Neutrophil (primary cell): ENCODE data around the gene SAMD3.
"Not testable (repeated sequence)": the region's sequence is repeated elsewhere in the genome, so short reads cannot be mapped to it uniquely, and the experiment has no call there.

Source experiments
- H3K27ac ChIP-seq: fragments of 200-600 bp; sonication (generic); 2 replicates; pipeline ENCODE4 v1.5.1; 2016; ENCODE audit warnings: mild to moderate bottlenecking, moderate library complexity
- H3K27me3 ChIP-seq: fragments of 200-600 bp; sonication (generic); 2 replicates; pipeline ENCODE4 v1.6.0; 2016; ENCODE audit warnings: mild to moderate bottlenecking
- H3K36me3 ChIP-seq: fragments of 200-600 bp; sonication (generic); 2 replicates; pipeline ENCODE4 v1.5.1; 2017
- H3K4me1 ChIP-seq, 2 experiments: fragments of 200-600 bp in 1 of 2; sonication (generic) in 1 of 2; 1 replicate in 1 of 2; 2 replicates in 1 of 2; pipeline versions ENCODE4 v1.5.1 to v1.6.1; 2013 to 2016; ENCODE audit warnings: low read depth in 1 of 2, low read length in 1 of 2, mild to moderate bottlenecking in 1 of 2, moderate library complexity in 1 of 2; ENCODE audit not compliant: control insufficient read depth in 1 of 2, insufficient read depth in 1 of 2
- H3K4me3 ChIP-seq, 2 experiments: fragments of 200-600 bp in 1 of 2; sonication (generic) in 1 of 2; 1 replicate in 1 of 2; 2 replicates in 1 of 2; pipeline ENCODE4 v1.5.1; 2013 to 2016; ENCODE audit warnings: low read depth in 1 of 2, low read length in 1 of 2, mild to moderate bottlenecking in 1 of 2, moderate library complexity in 1 of 2
- H3K9me3 ChIP-seq: fragments of 200-600 bp; sonication (generic); 2 replicates; pipeline ENCODE4 v1.5.1; 2016
- CTCF ChIP-seq: fragments of 200-600 bp; sonication (generic); IDR thresholded peaks from 2 replicates; pipeline ENCODE4 v1.5.1; 2016; ENCODE audit warnings: antibody characterized with exemption

Gene SAMD3

GRCh38 chr6:130240232-130240631, 17.5 kb upstream of the SAMD3 start:
- Histone ChIP-seq H3K36me3 (no peaks in the 10 kb centered on the region), H3K9me3 (no peaks in the 10 kb centered on the region), H3K4me1 (no peaks in the 10 kb centered on the region), H3K27ac (no peak overlapping the region), H3K27me3 (no peaks in the 10 kb centered on the region), H3K4me3 (no peak overlapping the region)
- TF ChIP-seq CTCF = no peak

GRCh38 chr6:130239755-130240154, 17.0 kb upstream of the SAMD3 start:
- TF ChIP-seq CTCF = no peak

GRCh38 chr6:130233330-130233729, 10.6 kb upstream of the SAMD3 start:
- Histone ChIP-seq H3K4me3 (no peak overlapping the region), H3K36me3 (no peaks in the 10 kb centered on the region), H3K9me3 (no peaks in the 10 kb centered on the region), H3K4me1 (no peaks in the 10 kb centered on the region), H3K27me3 (no peaks in the 10 kb centered on the region), H3K27ac (no peak overlapping the region)
- no peak for TF ChIP-seq CTCF

More at GRCh38 chr6:130239755-130240154, 17.0 kb upstream of the SAMD3 start:
- no peak overlapping the region for H3K27ac ChIP-seq
- H3K36me3 ChIP-seq = no peaks in the 10 kb centered on the region
- H3K4me1 ChIP-seq = no peaks in the 10 kb centered on the region
- no peak overlapping the region for H3K4me3 ChIP-seq
- H3K9me3 ChIP-seq = no peaks in the 10 kb centered on the region
- H3K27me3 ChIP-seq = no peaks in the 10 kb centered on the region

GRCh38 chr6:130230531-130230930, 7.8 kb upstream of the SAMD3 start:
- H3K27me3 ChIP-seq, H3K27ac ChIP-seq, H3K4me1 ChIP-seq, H3K36me3 ChIP-seq, H3K9me3 ChIP-seq, H3K4me3 ChIP-seq: not testable (repeated sequence)

- Histone ChIP-seq H3K4me3 (no peak overlapping the region), H3K27me3 (no peaks in the 10 kb centered on the region), H3K9me3 (no peaks in the 10 kb centered on the region), H3K4me1 (no peaks in the 10 kb centered on the region), H3K36me3 (no peaks in the 10 kb centered on the region), H3K27ac (no peak overlapping the region)
- no peak for TF ChIP-seq CTCF
Observed at GRCh38 chr6:130229645-130230044, 6.9 kb upstream of the SAMD3 start.

- Histone ChIP-seq H3K27me3 (no peaks in the 10 kb centered on the region), H3K4me3 (no peak overlapping the region), H3K36me3 (no peaks in the 10 kb centered on the region), H3K9me3 (no peaks in the 10 kb centered on the region), H3K27ac (no peak overlapping the region), H3K4me1 (no peaks in the 10 kb centered on the region)
- no peak for TF ChIP-seq CTCF
Observed at GRCh38 chr6:130223508-130223907, 757 bp upstream of the SAMD3 start.
